HEK293 (cell line): ENCODE measurements around the gene SPINK4.

Source experiments
- KLF16 ChIP-seq: fragments of 450-650 bp; formaldehyde crosslinking; IDR thresholded peaks from 2 replicates; pipeline ENCODE4 v1.5.1; 2017; ENCODE audit warnings: missing biosample characterization, missing genetic modification characterization
- PATZ1 ChIP-seq: fragments of 450-650 bp; formaldehyde crosslinking; IDR thresholded peaks from 2 replicates; pipeline ENCODE4 v1.5.1; 2016; ENCODE audit warnings: missing biosample characterization, missing genetic modification characterization
- REST ChIP-seq: fragments of 450-650 bp; formaldehyde crosslinking; IDR thresholded peaks from 2 replicates; pipeline ENCODE4 v1.5.1; 2016; ENCODE audit warnings: missing biosample characterization, missing genetic modification characterization
- ZBTB26 ChIP-seq: fragments of 450-650 bp; formaldehyde crosslinking; optimal IDR thresholded peaks from 2 replicates; pipeline ENCODE3; 2016; ENCODE audit warnings: missing biosample characterization, mild to moderate bottlenecking, missing genetic modification characterization
- ZNF311 ChIP-seq: fragments of 450-650 bp; formaldehyde crosslinking; IDR thresholded peaks from 2 replicates; pipeline ENCODE4 v1.5.1; 2017; ENCODE audit warnings: missing biosample characterization, missing genetic modification characterization, borderline replicate concordance
- ZNF558 ChIP-seq: fragments of 450-650 bp; formaldehyde crosslinking; IDR thresholded peaks from 2 replicates; pipeline ENCODE4 v1.5.1; 2016; ENCODE audit warnings: missing biosample characterization, missing genetic modification characterization
- ZNF600 ChIP-seq: fragments of 450-650 bp; formaldehyde crosslinking; IDR thresholded peaks from 2 replicates; pipeline ENCODE4 v1.5.1; 2016; ENCODE audit warnings: missing biosample characterization, missing genetic modification characterization
- ZNF777 ChIP-seq: fragments of 450-650 bp; formaldehyde crosslinking; IDR thresholded peaks from 2 replicates; pipeline ENCODE4 v1.5.1; 2017; ENCODE audit warnings: missing biosample characterization, missing genetic modification characterization, borderline replicate concordance
- ZNF785 ChIP-seq: fragments of 450-650 bp; formaldehyde crosslinking; IDR thresholded peaks from 2 replicates; pipeline ENCODE4 v1.5.1; 2016; ENCODE audit warnings: missing biosample characterization, missing genetic modification characterization
- ZNF791 ChIP-seq: fragments of 450-650 bp; formaldehyde crosslinking; IDR thresholded peaks from 2 replicates; pipeline ENCODE4 v1.5.1; 2016; ENCODE audit warnings: missing biosample characterization, missing genetic modification characterization
- TF ChIP-seq, protein P1 (sequence below): fragments of 450-650 bp; formaldehyde crosslinking; IDR thresholded peaks from 2 replicates; pipeline ENCODE4 v1.5.1; 2016; ENCODE audit warnings: missing biosample characterization, missing genetic modification characterization
- TF ChIP-seq, protein P2 (sequence below): fragments of 450-650 bp; formaldehyde crosslinking; IDR thresholded peaks from 2 replicates; pipeline ENCODE4 v1.5.1; 2016; ENCODE audit warnings: missing biosample characterization, missing genetic modification characterization

DNA sequence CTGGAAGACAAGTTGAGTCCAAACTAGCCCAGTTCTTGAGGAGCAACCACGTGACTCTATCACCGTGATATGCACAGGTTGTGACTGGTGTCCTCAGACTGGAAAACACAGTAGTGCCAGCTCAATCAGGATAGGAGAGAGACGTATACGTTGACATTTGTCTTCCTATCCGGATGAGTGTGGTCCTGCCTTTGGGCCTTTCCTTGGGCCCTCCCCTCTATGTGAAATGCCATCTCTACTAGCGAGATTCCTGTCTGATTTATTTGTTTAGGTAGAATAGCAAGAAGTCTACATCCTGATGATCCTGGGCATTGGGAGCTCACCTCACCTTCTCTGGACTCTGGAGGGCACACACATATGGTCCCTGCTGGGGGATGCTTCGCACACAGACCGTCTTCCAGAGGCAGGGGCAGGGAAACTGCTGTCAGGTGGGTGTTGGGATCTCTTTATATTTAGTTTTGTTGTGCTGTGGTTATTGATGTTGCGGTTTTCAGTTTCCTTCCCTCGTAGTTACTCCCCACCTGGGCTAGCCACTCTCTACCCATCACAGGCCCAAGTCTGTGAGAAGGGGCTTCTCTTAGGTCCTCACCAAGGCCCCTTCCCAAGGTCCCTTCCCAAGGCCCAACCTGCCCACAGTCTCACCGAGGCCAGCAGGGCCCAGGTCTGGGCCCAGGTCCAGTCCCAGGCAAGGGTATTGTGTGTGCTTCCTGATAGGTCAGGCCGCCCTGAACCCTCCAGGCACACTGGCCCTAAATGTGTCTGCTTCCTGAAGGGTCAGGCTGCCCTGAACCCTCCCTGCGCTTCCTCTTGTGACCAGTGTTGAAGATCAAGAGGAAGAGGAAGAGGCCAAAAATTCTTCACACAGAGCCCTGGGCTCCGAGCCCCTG lies 19.0 kb upstream of the SPINK4 start:
- TF ChIP-seq, protein P1, sequence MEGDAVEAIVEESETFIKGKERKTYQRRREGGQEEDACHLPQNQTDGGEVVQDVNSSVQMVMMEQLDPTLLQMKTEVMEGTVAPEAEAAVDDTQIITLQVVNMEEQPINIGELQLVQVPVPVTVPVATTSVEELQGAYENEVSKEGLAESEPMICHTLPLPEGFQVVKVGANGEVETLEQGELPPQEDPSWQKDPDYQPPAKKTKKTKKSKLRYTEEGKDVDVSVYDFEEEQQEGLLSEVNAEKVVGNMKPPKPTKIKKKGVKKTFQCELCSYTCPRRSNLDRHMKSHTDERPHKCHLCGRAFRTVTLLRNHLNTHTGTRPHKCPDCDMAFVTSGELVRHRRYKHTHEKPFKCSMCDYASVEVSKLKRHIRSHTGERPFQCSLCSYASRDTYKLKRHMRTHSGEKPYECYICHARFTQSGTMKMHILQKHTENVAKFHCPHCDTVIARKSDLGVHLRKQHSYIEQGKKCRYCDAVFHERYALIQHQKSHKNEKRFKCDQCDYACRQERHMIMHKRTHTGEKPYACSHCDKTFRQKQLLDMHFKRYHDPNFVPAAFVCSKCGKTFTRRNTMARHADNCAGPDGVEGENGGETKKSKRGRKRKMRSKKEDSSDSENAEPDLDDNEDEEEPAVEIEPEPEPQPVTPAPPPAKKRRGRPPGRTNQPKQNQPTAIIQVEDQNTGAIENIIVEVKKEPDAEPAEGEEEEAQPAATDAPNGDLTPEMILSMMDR (tag by site-specific recombination) = no peak
- TF ChIP-seq, protein P2, sequence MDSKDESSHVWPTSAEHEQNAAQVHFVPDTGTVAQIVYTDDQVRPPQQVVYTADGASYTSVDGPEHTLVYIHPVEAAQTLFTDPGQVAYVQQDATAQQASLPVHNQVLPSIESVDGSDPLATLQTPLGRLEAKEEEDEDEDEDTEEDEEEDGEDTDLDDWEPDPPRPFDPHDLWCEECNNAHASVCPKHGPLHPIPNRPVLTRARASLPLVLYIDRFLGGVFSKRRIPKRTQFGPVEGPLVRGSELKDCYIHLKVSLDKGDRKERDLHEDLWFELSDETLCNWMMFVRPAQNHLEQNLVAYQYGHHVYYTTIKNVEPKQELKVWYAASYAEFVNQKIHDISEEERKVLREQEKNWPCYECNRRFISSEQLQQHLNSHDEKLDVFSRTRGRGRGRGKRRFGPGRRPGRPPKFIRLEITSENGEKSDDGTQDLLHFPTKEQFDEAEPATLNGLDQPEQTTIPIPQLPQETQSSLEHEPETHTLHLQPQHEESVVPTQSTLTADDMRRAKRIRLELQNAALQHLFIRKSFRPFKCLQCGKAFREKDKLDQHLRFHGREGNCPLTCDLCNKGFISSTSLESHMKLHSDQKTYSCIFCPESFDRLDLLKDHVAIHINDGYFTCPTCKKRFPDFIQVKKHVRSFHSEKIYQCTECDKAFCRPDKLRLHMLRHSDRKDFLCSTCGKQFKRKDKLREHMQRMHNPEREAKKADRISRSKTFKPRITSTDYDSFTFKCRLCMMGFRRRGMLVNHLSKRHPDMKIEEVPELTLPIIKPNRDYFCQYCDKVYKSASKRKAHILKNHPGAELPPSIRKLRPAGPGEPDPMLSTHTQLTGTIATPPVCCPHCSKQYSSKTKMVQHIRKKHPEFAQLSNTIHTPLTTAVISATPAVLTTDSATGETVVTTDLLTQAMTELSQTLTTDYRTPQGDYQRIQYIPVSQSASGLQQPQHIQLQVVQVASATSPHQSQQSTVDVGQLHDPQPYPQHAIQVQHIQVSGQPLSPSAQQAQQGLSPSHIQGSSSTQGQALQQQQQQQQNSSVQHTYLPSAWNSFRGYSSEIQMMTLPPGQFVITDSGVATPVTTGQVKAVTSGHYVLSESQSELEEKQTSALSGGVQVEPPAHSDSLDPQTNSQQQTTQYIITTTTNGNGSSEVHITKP = no peak
- no peak for TF ChIP-seq ZNF558
- no peak for TF ChIP-seq KLF16
- TF ChIP-seq ZNF777 (tag by site-specific recombination) = no peak
- no peak for TF ChIP-seq ZNF311 (tag by site-specific recombination)
- TF ChIP-seq ZNF600 (tag by site-specific recombination) = no peak
- TF ChIP-seq REST = no peak
- TF ChIP-seq ZBTB26 (tag by site-specific recombination) = no peak
- no peak for TF ChIP-seq ZNF785 (tag by site-specific recombination)
- TF ChIP-seq PATZ1 = no peak
- TF ChIP-seq ZNF791 (tag by site-specific recombination) = no peak
